GM18867 (cell line): ENCODE measurements around the gene RGS4.

Experiments
- ATAC-seq: cut with Tn5 transposase; IDR thresholded peaks from one replicate; pipeline ENCODE4 v1.9.1; 2021; ENCODE audit warnings: mild to moderate bottlenecking, moderate library complexity; ENCODE audit not compliant: unreplicated experiment

RGS4 gene

GRCh38 chr1:163069142-163069541, at the start of gene RGS4:
RGS4 (plus strand) TSS chr1:163069361; CDS start chr1:163069485, 124 bp downstream.
- ATAC-seq: no peak

DNA sequence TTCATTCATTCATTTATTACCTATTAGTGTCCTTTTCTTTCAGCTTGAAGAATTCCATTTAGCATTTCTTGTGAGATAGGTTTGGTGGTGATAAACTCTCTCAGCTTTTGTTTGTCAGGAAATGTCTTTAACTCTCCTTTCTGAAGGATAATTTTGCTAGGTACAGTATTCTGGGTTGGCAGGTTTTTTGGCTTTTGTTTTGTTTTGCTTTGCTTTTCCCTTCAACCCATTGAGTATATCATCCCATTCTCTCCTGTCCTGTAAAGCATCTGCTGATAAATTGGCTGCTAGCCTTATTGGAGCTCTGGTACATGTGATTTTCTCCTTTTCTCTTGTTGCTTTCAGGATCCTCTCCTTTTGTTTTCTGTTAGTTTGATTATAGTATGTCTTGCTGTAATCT, 47.0 kb upstream of the RGS4 start:
- ATAC-seq: no peak

DNA sequence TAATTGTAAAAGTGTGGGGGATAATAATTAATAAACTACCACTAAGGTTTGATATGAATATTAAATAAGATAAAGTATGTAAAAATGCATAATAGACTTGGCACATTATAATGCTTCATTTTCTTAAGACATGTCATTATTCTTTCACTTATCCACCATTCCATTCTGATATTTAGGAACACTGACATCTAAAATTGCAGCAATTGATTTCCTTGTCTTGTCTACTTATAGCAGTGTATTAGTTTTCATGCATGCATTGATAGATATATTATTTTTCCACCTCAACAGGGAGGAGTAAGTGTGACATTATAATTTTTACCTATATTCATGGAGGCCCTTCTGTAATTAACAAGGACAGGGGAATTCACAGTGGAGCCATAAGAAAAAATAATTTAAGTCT, 41.6 kb upstream of the RGS4 start:
- no peak for ATAC-seq

GRCh38 chr1:163029901-163030300, 39.3 kb upstream of the RGS4 start:
- ATAC-seq: no peak

DNA sequence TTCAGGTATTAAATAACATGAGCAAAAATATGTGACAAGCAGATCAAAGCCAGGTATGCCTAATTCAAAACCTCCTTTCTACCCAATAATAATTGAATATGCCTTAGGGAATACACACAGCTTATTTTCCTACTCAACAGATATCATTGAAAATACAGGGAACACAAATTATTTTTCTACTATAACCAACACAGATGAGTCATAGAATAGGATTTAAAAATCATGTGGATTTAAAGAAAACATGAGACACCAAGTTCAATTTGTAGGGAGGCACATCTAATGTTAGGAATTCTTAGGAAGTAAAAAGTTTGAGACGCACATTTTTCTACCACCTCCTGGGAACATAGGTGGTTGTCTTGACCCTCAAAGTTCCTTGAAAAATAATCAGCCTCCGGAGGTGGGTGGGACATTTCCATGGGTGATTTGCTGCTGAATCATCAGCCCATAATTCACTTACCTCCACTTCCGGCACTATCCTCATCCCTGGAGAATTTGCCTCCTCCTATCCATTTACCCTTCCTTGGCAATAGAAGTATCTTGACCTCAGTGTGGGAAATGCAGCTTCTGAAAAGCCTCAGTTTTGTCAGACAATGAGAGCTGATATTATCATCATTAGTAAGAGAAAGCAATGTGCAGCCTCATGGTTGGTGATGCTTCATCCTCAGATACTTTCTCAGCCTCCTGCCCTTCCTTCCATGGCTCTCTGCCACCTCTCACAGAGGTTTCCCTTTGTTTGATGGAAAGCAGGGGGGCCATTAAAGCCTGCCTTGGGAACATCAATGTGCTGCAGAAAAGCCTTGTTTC, 33.5 kb upstream of the RGS4 start:
- no peak for ATAC-seq

- no peak for ATAC-seq
Observed at GRCh38 chr1:163036671-163037070, 32.5 kb upstream of the RGS4 start.

GRCh38 chr1:163038928-163039706, 30.0 kb upstream of the RGS4 start:
- ATAC-seq: no peak

GRCh38 chr1:163039707-163040093, 29.5 kb upstream of the RGS4 start:
- no peak for ATAC-seq

DNA sequence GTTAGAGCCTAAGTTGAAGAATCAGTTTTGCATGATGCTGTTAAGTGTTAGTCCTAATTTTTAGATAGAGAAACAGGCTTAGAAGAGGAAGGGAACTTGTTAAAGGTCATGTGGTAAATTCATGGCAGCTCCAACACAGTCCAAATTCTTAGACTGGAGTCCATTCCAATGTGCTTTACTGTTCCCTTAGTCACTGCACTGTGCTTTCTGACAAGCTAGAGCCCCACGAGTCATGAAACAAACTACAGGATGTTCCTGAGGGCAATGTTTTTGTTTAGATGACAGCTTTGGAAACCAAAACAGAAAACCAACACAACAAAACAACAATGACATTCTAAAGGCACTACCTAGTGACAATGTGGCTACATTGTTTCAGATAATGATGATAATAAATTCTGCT, 23.1 kb upstream of the RGS4 start:
- no peak for ATAC-seq

DNA sequence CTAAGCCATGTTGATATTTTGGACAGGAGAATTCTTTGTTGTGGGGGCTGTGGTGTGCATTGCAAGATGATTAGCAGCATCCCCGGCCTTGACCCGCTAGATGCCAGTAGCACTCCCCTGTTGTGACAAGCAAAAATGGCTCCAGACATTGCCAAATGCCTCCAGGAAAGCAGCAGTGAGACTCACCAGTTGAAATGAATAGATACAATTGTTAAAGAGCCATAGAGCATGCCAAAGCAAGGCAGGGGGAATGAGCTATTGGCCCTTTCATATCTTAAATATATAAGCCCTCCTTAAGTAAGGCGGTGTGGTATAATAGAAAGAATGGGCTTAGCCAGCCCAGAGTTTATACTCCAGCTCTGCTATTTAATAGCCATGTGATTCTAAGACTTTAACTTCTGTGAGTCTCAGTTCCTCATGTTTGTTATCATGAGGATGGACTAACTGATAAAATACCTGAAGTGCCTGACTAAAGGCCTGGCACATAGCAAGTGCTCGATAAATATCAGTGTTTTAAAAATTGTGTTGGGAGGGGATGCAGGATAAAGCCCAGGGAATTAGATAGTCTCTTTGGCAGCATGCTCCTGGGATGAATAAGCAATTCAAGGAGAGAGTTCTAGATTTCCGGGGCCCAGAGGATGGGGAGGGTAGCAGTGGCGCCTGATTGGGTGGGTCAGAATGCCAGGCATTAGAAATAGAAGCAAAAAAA, 21.1 kb upstream of the RGS4 start:
- ATAC-seq: no peak

DNA sequence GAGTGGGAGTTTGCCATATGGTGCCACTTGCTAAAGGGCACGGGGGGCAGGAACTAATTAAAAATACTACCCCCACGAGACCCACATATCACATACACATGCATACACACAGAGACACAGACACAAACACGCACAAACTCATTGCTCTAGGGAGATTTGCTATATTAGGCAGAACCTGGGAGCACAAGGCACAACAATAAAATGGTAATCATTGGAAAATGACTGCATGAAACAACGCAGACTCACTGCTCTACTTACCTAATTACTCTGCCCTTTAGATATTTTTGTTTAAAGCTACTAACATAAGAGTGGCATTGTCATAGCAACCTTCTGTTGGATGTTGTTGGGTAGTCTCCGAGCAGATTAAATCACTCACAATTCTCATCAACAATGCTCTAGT, 20.3 kb upstream of the RGS4 start:
- ATAC-seq: no peak

- no peak for ATAC-seq
Observed at GRCh38 chr1:163049296-163049695, 19.9 kb upstream of the RGS4 start.

DNA sequence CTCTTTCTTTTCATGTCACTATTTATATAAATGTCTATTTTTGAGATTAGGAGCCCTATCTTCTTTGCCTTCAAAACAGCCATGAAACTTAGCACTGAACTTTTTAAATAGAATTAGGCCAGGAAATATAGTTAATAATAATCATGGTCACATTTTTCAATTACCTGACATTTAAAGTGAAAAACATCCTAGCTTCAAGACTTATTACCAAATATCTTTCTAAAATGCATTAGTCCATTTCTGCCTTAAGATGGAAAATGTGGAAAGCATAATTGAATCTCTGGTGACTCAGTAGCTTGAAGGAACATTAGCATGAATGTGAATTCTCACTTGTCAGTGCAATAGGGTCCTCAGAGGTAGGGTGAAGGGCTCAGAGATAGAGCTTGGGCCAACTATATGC, 18.7 kb upstream of the RGS4 start:
- no peak for ATAC-seq

GRCh38 chr1:163054181-163054591, 15.0 kb upstream of the RGS4 start:
- ATAC-seq: no peak

DNA sequence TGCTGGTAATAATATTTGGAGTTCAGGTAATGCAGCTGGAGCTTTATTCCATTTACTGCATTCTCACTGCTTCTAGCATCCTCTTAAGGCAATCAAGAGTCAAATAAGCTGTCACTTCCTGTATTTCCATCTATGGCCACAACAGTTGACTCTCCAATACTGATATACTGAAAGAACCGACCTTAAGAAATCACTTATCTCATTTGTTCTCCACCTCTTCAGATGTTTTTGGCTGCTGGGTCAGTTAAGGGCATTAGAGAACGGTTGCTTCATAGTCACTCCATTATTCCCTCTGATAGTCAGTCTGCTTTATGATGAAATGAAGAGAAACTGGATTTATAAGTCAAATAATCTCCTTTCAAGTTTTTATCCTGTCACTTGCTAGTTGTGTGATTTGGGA, 14.2 kb upstream of the RGS4 start:
- ATAC-seq: no peak

DNA sequence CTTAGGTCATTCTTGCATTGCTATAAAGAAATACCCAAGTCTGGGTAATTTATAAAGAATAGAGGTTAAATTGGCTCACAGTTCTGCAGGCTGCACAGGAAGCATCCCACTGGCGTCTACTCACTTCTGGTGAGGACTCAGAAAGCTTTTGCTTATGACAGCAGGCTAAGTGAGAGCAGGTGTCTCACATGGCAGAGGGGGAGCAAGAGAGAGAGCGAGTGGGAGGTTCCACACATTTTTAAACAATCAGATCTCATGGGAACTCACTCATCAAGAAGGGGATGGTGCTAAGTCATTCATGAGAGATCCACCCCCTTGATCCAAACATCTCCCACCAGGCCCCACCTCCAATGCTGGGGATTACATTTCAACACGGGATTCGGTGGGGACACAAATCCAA, 13.6 kb upstream of the RGS4 start:
- no peak for ATAC-seq

DNA sequence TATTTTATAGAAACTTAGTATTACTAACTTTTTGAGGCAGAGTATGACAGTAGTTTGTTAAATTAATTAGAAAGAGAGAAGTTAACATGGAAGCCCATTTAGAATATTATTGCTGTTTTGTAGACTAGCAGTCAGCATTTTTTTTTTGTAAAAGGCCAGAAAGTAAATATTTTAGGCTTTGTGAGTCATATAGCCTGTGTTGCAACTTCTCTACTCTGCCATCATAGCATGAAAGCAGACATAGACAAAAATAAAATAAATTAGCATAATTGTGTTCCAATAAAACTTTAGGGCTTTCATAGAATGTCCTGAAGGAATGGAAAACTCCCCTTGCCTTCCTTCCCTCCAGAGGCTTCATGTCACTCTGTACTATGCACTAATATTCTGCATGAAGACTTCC, 12.3 kb upstream of the RGS4 start:
- no peak for ATAC-seq

DNA sequence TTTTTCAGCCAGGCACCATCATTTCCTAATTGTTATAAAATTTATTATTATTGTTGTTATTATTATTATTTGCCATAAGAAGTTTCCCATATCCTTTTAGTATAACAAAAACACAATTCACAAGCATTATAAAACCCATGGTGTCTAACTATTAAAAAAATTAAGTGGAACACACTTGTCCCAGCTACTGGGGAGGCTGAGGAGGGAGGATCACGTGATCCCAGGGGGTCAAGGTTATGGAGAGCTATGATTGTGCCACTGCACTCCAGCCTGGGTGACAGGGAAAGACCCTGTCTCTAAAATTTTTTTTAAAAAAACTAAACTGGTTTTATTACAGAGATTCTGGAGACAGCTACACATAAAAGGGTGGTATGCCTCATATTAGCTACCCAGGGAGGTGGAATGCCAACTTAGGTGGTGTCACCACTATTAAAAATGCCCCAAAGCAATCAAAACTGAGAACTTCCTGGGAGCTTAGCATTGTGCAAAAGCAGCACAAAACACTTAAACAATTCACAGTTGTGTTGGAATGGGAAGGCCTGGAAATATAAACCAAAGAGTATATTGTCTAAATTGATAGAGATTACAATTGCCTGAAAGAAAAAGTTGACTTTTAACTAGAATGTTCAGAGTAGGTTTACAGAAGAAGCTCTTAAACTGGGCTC, 8.7 kb upstream of the RGS4 start:
- ATAC-seq: no peak

DNA sequence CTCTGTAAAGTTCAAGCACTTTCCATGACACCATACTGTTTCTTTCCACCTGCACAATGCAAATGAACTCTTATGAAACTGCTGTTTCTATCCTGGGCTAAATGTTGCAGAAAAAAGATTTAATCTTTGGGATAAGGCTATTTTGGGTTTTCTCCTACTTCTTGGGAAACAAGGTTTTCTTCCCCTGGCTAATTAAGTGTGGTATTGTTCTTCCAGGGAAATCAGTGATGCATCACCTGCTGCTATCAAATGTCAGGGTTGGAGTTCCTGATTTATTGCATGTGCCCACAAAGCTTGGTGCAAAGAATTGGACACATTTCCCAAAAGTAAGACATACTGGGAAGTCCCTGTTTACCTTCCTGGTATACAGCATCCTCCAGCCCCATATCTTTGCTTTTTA, 6.0 kb upstream of the RGS4 start:
- ATAC-seq: no peak

DNA sequence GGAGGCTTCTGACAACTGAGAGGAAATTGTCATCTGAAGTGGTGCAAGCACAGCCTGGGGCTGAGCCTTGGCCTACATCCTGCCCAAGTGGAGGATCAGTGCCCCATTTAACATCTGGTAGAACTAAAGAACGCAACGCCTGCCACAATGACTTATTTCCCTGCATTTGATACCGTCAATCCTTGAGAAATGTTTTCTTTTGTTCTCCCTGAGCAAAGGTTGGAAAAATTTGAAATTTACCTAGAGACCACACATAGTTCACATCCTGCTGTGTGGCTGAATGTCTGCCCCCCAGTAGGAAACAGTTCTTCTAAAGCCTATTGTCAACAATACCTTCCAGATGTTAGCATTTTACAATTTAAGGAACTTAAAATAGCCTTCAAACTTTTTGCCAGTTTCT, 5.6 kb upstream of the RGS4 start:
- no peak for ATAC-seq

GRCh38 chr1:163066168-163066567, 3.0 kb upstream of the RGS4 start:
- ATAC-seq: no peak
